Hematopoietic multipotent progenitor cell treated with erythropoietin and hydrocortisone succinate and interleukin-3 and kit ligand, for 17 days (in vitro differentiated cells): ENCODE results near the gene MRLN.
"Not testable (repeated sequence)": the region's sequence is repeated elsewhere in the genome, so short reads cannot be mapped to it uniquely, and the experiment has no call there.

Experiments
- DNase-seq: peaks from one replicate; pipeline ENCODE4 v3.0.0-alpha.2; 2015; ENCODE audit warnings: low spot score

Gene MRLN

GRCh38 chr10:59753267-59753666 lies at the start of gene MRLN:
MRLN (minus strand) TSS chr10:59753455.
- DNase-seq, result no peak

DNA sequence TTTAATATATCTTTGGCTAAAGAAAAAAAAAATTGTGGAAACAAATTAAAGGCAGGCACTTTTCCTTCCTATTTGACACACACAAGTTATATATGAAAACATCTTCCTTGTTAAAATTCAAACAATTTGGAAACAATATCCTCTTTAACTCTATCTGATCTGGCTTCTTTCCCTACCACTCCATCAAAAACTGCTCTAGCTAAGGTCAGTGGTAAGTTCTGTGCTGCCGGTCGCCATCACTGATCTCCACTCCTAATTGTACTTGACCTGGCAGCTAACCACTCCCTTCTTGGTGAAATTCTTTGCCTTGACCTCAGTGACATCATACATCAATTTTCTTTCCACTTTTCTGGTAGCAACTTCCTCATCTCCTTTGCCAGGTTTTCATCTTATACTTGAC lies 47.9 kb upstream of the MRLN start:
- DNase-seq, result no peak

DNA sequence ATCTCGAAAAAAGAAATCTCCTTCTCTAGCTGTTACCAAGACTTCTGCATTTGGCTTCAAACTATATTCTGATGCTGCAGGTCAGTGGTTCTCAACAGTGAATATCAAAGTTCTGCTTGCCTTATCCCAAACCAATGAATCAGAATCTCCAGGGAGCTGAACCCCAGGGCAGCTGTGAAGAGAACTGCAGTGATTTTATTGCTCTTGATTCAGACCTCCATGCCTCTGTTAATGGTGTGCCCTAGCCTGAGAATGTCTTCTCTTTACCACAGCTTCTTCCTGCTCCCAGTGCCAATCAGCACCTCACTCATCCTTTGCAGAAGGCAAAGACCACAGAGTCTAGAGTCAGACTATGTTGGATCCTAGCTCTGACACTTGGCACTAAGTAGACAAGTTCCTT lies 46.2 kb upstream of the MRLN start:
- no peak for DNase-seq

GRCh38 chr10:59793919-59794318 lies 40.7 kb upstream of the MRLN start:
- no peak for DNase-seq

DNA sequence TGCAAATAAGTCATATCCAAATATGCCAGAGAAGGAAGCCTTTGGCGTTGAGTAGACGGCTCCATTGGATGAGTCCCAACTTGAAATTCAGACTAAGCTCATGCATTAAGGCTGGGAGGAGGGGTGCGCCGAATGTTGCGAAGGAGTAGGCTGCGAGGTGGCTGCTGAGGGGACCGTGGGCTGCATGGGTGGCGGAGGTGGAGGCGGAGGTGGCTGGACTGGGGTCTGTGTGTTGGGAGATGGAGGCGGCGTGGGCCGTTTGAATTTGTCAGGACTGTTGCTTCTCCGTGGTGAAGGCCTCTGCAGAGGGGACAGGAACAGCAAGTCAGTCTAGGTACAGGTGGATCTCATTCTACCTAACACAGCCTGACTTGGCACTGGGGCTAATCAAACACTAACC lies 39.6 kb upstream of the MRLN start:
- DNase-seq, result no peak

DNA sequence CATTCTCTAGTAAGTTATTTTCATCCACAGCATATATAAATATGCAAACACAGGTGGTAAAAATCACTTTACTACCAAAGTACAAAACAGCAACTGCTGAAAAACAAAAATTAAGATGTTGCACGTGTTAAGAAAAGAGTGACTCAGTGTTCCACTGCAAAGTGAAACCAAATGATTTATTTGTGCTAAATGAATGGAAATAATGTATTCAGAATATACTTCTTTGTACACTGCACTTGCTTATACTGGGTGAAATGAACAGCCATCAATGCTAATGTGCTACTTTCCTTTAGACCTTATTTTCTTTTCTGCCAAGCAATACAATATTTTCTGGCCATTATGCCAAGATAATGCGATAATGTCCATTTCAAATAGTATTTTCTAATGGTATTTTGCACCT lies 38.3 kb upstream of the MRLN start:
- no peak for DNase-seq

GRCh38 chr10:59790080-59790479 lies 36.8 kb upstream of the MRLN start:
- DNase-seq, result not testable (repeated sequence)

GRCh38 chr10:59788914-59789313 lies 35.7 kb upstream of the MRLN start:
- not testable (repeated sequence) for DNase-seq

GRCh38 chr10:59787032-59787431 lies 33.8 kb upstream of the MRLN start:
- DNase-seq, result not testable (repeated sequence)

- not testable (repeated sequence) for DNase-seq
These were observed 32.2 kb upstream of the MRLN start for GRCh38 chr10:59785476-59785875.

GRCh38 chr10:59781511-59781910 lies 28.3 kb upstream of the MRLN start:
- DNase-seq, result no peak

GRCh38 chr10:59779756-59780533 lies 26.7 kb upstream of the MRLN start:
- DNase-seq, result no peak

DNA sequence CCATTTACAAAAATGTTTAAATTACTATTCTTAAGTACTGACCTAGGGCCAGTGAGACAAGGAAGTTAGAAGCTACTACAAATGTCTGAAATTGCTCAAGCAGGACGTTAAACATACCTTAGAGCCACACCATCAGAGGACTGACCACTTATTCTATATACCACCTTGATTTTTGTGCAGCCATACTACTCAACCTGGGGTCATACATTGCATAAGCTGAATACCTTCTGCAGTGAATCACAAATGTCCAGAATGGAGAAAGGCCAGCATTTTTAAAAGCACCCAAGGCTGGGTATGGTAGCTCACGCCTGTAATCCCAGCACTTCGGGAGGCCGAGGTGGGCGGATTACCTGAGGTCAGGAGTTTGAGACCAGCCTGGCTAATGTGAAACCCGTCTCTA lies 21.2 kb upstream of the MRLN start:
- DNase-seq, result no peak

GRCh38 chr10:59773088-59773487 lies 19.8 kb upstream of the MRLN start:
- no peak for DNase-seq

GRCh38 chr10:59771162-59771807 lies 18.0 kb upstream of the MRLN start:
- no peak for DNase-seq

GRCh38 chr10:59770689-59771088 lies 17.4 kb upstream of the MRLN start:
- no peak for DNase-seq

- no peak for DNase-seq
These were observed 9.2 kb upstream of the MRLN start for GRCh38 chr10:59762505-59762904.

DNA sequence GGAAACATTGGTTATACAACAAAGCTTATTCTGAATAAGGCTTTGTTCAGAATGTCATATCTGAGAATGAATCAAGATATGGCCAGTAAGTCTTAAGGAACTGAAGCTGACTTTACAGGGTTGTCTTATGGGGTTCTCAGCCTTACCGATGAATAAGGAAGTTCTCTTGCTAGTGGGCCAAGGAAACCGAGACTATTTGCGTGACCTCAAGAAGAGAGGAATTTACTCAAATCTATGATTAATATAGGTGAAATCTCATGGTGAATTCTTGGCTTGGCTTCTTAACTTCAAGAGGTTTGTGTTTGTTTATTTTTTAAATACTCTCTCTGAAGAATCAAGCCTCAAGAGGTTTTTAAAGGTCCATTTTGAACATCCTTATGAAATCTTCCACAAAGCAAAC lies 4.7 kb upstream of the MRLN start:
- no peak for DNase-seq

DNA sequence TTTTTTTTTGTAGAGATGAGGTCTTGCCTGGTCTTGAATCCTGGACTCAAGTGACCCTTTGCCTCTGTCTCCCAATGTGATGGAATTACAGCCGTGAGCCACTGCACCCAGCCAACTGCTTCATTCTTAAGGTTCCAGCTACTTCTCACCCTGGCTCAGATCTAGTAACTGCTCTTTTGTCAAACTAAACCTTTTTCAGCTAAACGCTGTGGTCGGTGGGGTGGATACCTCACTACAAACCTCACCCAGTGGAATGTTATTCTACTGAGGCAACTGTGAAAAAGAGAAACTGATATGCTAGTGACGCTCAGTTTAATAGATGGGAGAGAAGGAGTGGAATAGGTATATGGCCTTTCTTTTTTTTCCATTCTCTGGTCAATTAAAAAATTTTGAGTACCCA lies 1.7 kb upstream of the MRLN start:
- DNase-seq, result no peak

DNA sequence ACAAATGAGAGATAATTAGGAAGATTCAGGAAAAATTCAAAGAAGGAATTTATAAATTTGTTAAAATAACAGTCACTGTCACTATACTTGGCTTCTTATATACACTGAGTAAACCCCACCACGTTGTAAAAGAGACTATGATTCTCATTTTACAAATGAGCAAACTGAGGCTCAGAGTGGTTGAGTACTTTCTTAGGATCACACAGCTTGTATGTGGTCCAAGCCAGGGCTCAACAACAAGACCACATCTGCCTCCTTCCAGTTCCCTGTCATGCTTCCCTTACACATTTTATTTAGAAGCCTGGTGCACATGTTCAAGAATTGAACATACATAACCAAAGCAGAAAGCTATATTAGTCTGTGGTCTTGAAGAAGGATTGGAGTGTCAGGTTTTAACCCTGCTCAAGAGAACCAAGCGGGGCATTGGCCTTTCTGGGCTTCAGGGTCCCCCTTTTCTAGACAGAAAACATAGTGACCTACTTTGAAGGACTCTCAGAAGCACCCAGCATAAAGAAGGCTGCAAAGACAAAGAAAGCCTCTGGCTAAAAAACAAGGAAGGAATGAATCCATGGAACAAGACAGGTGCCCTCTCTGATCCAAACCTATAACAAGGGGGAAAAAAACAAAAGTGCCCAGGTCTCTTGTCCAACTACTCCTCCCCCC lies 846 bp downstream of the MRLN start:
- DNase-seq, result no peak

DNA sequence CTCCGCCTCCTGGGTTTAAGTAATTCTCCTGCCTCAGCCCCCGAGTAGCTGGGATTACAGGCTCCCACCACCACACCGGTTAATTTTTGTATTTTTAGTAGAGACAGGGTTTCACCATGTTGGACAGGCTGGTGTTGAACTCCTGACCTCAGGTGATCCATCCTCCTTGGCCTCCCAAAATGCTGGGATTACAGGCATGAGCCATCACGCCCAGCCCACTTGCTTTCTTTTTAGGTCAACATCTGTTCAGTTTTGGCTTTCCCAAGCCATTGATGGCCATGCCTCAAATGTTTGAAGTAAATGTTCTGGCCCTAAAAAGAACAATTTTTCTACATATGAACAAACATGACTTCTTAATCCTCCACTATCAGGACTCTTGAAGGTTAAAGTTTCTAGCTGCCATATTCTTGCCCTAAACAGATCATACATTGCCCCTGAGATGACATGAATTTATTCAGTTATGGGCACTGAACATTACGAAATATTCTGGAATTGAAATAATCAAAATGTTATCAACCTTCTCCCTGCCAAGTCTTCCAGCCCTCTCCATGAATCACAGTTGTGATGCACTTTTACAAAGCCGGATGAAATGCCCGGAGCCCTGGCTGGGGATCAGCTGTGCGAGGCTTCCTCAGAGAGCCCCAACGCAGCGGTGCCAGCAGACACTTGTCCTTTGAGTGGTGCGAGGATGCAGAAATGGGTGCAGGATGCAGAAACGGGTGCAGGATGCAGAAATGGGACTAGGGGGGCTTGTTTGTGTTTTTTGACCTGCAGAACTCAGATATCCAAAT lies 2.9 kb downstream of the MRLN start:
- no peak for DNase-seq

DNA sequence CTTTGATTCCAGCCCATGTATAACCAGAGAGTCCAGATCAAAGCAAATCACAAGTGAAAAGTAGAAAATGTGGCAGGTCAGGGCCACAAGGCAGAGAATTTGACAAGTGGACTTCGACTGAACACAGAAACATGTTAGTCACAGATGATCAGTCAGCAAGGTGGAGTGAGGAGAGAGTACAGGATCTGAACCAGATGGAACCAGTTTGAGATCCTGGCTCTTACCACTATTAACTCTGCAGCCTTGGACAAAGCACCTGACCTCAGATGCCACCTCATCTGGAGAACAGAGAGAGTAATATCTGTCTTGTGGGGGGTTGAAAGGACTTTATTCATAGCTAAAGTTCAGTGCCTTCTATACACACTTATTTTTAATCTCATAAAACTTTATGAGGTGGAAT lies 4.4 kb downstream of the MRLN start:
- DNase-seq, result no peak
